Neural crest cell (in vitro differentiated cells): Measurements from ENCODE around the gene CNPPD1. TPM values are rescaled to one million over a fixed set of nuclear protein-coding genes. Genes with fewer than 3 reads are reported as not detected.
"Not testable (repeated sequence)": the region's sequence is repeated elsewhere in the genome, so short reads cannot be mapped to it uniquely, and the experiment has no call there.

Source experiments
- DNase-seq: peaks from one replicate; pipeline ENCODE4 v3.0.0; 2021; ENCODE audit warnings: low read depth, mixed read lengths, low spot score
- H3K27ac Mint-ChIP-seq: one replicate; pipeline ENCODE4 v1.8.0; 2021; ENCODE audit warnings: mild to moderate bottlenecking, mixed read lengths; ENCODE audit not compliant: unreplicated experiment
- H3K27me3 Mint-ChIP-seq: 2 replicates; pipeline ENCODE4 v1.8.0; 2021; ENCODE audit warnings: low read depth, mild to moderate bottlenecking, mixed read lengths
- H3K36me3 Mint-ChIP-seq: 2 replicates; pipeline ENCODE4 v1.8.0; 2021; ENCODE audit warnings: low read depth, mild to moderate bottlenecking, mixed read lengths
- H3K4me1 Mint-ChIP-seq: 2 replicates; pipeline ENCODE4 v1.8.0; 2021; ENCODE audit warnings: mixed read lengths
- H3K4me3 Mint-ChIP-seq: one replicate; pipeline ENCODE4 v1.8.0; 2021; ENCODE audit warnings: mild to moderate bottlenecking, mixed read lengths
- H3K9me3 Mint-ChIP-seq: 2 replicates; pipeline ENCODE4 v1.8.0; 2021; ENCODE audit warnings: mixed read lengths
- total RNA-seq: library from RNA; stranded (reverse); gene quantifications from 2 replicates; pipeline ENCODE4 v1.2.1, GENCODE V29; 2021
- TF ChIP-seq, protein P1 (sequence below): fragments of 200-600 bp; sonication (generic); conservative IDR thresholded peaks from 2 replicates; pipeline ENCODE4 v1.5.0; 2021; ENCODE audit warnings: antibody characterized with exemption, mild to moderate bottlenecking

The CNPPD1 gene
- total RNA-seq, 1 donor from 2014 or later, result 42.1 TPM

DNA sequence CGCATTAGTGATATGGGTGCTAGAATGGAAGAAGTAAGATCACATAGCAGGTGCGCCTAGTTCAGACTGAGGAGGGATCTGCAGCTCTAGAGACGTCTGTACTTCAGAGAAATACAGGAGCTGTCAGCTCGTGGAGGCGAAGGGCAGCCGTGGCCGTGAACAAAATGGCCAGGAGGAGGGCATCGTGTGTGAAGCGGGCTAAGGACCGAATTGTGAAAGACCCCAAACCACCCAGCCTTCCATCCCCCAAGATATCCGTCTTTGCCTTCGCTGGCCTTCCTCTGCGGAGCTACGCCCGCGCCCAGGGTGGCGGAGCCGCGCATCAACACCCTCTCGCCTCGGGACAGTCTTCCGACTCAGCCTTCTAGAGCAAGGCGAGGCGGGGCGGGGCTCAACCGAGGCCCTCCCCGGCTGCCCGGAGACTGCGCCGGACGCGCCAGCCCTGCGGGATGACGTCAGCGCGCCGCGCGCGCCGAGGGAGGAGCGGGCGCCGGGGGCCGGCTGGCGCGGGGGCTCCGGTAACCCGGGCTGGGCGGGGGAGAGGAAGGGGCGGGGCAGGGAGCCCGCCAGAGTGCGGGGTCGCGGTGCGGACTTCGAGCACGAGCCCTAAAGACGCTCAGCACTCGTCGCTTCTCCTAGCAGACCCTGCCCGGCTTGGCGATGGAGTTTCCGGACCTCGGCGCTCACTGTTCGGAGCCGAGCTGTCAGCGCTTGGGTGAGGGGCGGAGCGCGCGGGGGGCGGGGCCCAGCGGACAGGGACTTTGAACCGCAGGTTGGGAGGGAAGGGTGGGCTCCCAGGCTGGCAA lies 29.8 kb upstream of the CNPPD1 start, which contains the start of gene ZFAND2B:
Gene ZFAND2B, plus strand, starts transcription at position 455 of the 806 bp plus-strand sequence. Its CDS starts 206 bp downstream, at position 661.
- Mint-ChIP-seq H3K4me1 (peaks cover 21% of the 10 kb centered on the region), H3K27me3 (peaks cover 3% of the 10 kb centered on the region)
- TF ChIP-seq, protein P1, sequence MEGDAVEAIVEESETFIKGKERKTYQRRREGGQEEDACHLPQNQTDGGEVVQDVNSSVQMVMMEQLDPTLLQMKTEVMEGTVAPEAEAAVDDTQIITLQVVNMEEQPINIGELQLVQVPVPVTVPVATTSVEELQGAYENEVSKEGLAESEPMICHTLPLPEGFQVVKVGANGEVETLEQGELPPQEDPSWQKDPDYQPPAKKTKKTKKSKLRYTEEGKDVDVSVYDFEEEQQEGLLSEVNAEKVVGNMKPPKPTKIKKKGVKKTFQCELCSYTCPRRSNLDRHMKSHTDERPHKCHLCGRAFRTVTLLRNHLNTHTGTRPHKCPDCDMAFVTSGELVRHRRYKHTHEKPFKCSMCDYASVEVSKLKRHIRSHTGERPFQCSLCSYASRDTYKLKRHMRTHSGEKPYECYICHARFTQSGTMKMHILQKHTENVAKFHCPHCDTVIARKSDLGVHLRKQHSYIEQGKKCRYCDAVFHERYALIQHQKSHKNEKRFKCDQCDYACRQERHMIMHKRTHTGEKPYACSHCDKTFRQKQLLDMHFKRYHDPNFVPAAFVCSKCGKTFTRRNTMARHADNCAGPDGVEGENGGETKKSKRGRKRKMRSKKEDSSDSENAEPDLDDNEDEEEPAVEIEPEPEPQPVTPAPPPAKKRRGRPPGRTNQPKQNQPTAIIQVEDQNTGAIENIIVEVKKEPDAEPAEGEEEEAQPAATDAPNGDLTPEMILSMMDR, result peak; percentile 39

GRCh38 chr2:219205981-219206327 lies 29.2 kb upstream of the CNPPD1 start:
- TF ChIP-seq, protein P1, result no peak
- peak overlapping the region; percentile 92 for H3K4me3 Mint-ChIP-seq
- H3K4me1 Mint-ChIP-seq, result peaks cover 23% of the 10 kb centered on the region
- no peak for DNase-seq
- H3K9me3 Mint-ChIP-seq, result peaks cover 4% of the 10 kb centered on the region
- peak overlapping the region; percentile 96 for H3K27ac Mint-ChIP-seq
- H3K36me3 Mint-ChIP-seq, result peaks cover 4% of the 10 kb centered on the region
- peaks cover 3% of the 10 kb centered on the region for H3K27me3 Mint-ChIP-seq

More for the DNA sequence above, 29.8 kb upstream of the CNPPD1 start, which contains the start of gene ZFAND2B:
- peak; percentile 89 for DNase-seq
- Mint-ChIP-seq H3K9me3 (peaks cover 2% of the 10 kb centered on the region), H3K4me3 (peak within 1 kb of the TSS; percentile 92), H3K27ac (peak within 1 kb of the TSS; percentile 96), H3K36me3 (peaks cover 4% of the 10 kb centered on the region)

- Mint-ChIP-seq H3K9me3 (peaks cover 7% of the 10 kb centered on the region), H3K27me3 (peaks cover 3% of the 10 kb centered on the region), H3K27ac (no peak overlapping the region), H3K4me3 (peak overlapping the region; percentile 67), H3K4me1 (peaks cover 29% of the 10 kb centered on the region), H3K36me3 (peaks cover 9% of the 10 kb centered on the region)
- no peak for DNase-seq
- TF ChIP-seq, protein P1, result no peak
Measured at GRCh38 chr2:219205165-219205538, 28.4 kb upstream of the CNPPD1 start.

- Mint-ChIP-seq H3K27me3 (peaks cover 3% of the 10 kb centered on the region), H3K4me3 (peak overlapping the region; percentile 67), H3K9me3 (peaks cover 7% of the 10 kb centered on the region), H3K36me3 (peaks cover 9% of the 10 kb centered on the region), H3K4me1 (peaks cover 29% of the 10 kb centered on the region), H3K27ac (peak overlapping the region; percentile 91)
- TF ChIP-seq, protein P1, result no peak
- DNase-seq, result no peak
Measured at GRCh38 chr2:219204425-219205164, 27.9 kb upstream of the CNPPD1 start.

DNA sequence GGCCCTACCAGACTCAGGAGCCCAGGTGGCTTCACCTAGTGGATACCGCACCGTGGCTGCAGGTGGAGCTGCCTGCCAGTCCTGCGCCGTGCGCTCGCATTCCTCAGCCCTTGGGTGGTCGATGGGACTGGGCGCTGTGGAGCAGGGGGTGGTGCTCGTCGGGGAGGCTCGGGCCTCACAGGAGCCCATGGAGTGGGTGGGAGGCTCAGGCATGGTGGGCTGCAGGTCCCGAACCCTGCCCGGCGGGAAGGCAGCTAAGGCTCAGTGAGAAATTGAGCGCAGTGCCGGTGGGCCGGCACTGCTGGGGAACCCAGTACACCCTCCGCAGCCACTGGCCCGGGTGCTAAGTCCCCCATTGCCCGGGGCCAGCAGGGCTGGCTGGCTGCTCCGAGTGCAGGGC lies 24.6 kb upstream of the CNPPD1 start:
- H3K4me3 Mint-ChIP-seq, H3K9me3 Mint-ChIP-seq, H3K36me3 Mint-ChIP-seq, DNase-seq, H3K27ac Mint-ChIP-seq: not testable (repeated sequence)
- Mint-ChIP-seq H3K27me3 (peaks cover 11% of the 10 kb centered on the region), H3K4me1 (peaks cover 12% of the 10 kb centered on the region)

DNA sequence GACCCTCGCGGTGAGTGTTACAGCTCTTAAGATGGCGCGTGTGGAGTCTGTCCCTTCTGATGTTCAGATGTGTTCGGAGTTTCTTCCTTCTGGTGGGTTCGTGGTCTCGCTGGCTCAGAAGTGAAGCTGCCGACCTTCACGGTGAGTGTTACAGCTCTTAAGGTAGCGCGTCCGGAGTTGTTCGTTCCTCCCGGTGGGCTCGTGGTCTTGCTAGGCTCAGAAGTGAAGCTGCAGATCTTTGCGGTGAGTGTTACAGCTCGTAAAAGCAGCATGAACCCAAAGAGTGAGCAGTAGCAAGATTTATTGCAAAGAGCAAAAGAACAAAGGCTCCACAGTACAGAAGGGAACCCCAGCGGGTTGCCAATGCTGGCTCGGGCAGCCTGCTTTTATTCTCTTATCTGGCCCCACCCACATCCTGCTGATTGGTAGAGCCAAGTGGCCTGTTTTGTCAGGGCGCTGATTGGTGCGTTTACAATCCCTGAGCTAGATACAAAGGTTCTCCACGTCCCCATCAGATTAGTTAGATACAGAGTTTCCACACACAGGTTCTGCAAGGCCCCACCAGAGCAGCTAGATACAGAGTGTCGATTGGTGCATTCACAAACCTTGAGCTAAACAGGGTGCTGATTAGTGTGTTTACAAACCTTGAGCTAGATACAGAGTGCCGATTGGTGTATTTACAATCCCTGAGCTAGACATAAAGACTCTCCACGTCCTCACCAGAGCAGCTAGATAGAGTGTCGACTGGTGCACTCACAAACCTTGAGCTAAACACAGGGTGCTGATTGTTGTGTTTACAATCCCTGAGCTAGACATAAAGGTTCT lies 24.0 kb upstream of the CNPPD1 start:
- Mint-ChIP-seq H3K4me3 (peak overlapping the region; percentile 36), H3K27ac (peak overlapping the region; percentile 51)
- H3K27me3 Mint-ChIP-seq, H3K4me1 Mint-ChIP-seq, DNase-seq, H3K9me3 Mint-ChIP-seq, H3K36me3 Mint-ChIP-seq: not testable (repeated sequence)
